HEK293 (cell line): Measurements from ENCODE around the gene PDIA4.

Experiments
- BCL11B ChIP-seq: fragments of 450-650 bp; formaldehyde crosslinking; IDR thresholded peaks from 2 replicates; pipeline ENCODE4 v1.5.1; 2016; ENCODE audit warnings: low read depth, missing biosample characterization, missing genetic modification characterization
- GLIS2 ChIP-seq: fragments of 450-650 bp; formaldehyde crosslinking; IDR thresholded peaks from 2 replicates; pipeline ENCODE4 v1.5.1; 2016; ENCODE audit warnings: missing biosample characterization, missing genetic modification characterization
- HOXD13 ChIP-seq: sonication (generic); formaldehyde crosslinking; IDR thresholded peaks from 2 replicates; pipeline ENCODE4 v1.8.0; 2022; ENCODE audit warnings: missing genetic modification reagents, borderline replicate concordance
- KLF10 ChIP-seq: fragments of 450-650 bp; IDR thresholded peaks from 2 replicates; pipeline ENCODE4 v1.5.1; 2018; ENCODE audit warnings: missing biosample characterization, mild to moderate bottlenecking, missing genetic modification characterization
- REPIN1 ChIP-seq: fragments of 450-650 bp; formaldehyde crosslinking; IDR thresholded peaks from 2 replicates; pipeline ENCODE4 v1.5.1; 2017; ENCODE audit warnings: missing biosample characterization, missing genetic modification characterization, low read depth
- SCRT1 ChIP-seq: fragments of 450-650 bp; formaldehyde crosslinking; IDR thresholded peaks from 2 replicates; pipeline ENCODE4 v1.5.1; 2016; ENCODE audit warnings: missing biosample characterization, missing genetic modification characterization, borderline replicate concordance
- YY1 ChIP-seq: fragments of 450-650 bp; formaldehyde crosslinking; IDR thresholded peaks from 2 replicates; pipeline ENCODE4 v1.5.1; 2018; ENCODE audit warnings: missing biosample characterization, missing genetic modification characterization
- ZBTB20 ChIP-seq: fragments of 450-650 bp; formaldehyde crosslinking; IDR thresholded peaks from 2 replicates; pipeline ENCODE4 v1.5.1; 2016; ENCODE audit warnings: missing biosample characterization, missing genetic modification characterization
- ZBTB21 ChIP-seq: fragments of 450-650 bp; formaldehyde crosslinking; IDR thresholded peaks from 2 replicates; pipeline ENCODE4 v1.5.1; 2017; ENCODE audit warnings: missing biosample characterization, missing genetic modification characterization
- ZFP37 ChIP-seq: fragments of 450-650 bp; formaldehyde crosslinking; IDR thresholded peaks from 2 replicates; pipeline ENCODE4 v1.5.1; 2016; ENCODE audit warnings: missing biosample characterization, missing genetic modification characterization
- ZNF10 ChIP-seq: fragments of 450-650 bp; formaldehyde crosslinking; IDR thresholded peaks from 2 replicates; pipeline ENCODE4 v1.5.1; 2017; ENCODE audit warnings: missing biosample characterization, missing genetic modification characterization
- ZNF292 ChIP-seq: fragments of 450-650 bp; formaldehyde crosslinking; IDR thresholded peaks from 2 replicates; pipeline ENCODE4 v1.5.1; 2016; ENCODE audit warnings: low read depth, missing biosample characterization, missing genetic modification characterization, borderline replicate concordance
- ZNF311 ChIP-seq: fragments of 450-650 bp; formaldehyde crosslinking; IDR thresholded peaks from 2 replicates; pipeline ENCODE4 v1.5.1; 2017; ENCODE audit warnings: missing biosample characterization, missing genetic modification characterization, borderline replicate concordance
- ZNF341 ChIP-seq: fragments of 450-650 bp; formaldehyde crosslinking; IDR thresholded peaks from 2 replicates; pipeline ENCODE4; 2016; ENCODE audit warnings: low read depth, missing biosample characterization, missing genetic modification characterization
- ZNF433 ChIP-seq: fragments of 450-650 bp; formaldehyde crosslinking; IDR thresholded peaks from 2 replicates; pipeline ENCODE4 v1.5.1; 2016; ENCODE audit warnings: missing biosample characterization, missing genetic modification characterization, low read depth
- ZNF473 ChIP-seq: fragments of 450-650 bp; formaldehyde crosslinking; IDR thresholded peaks from 2 replicates; pipeline ENCODE4 v1.5.1; 2017; ENCODE audit warnings: missing biosample characterization, missing genetic modification characterization
- ZNF48 ChIP-seq: fragments of 450-650 bp; formaldehyde crosslinking; IDR thresholded peaks from 2 replicates; pipeline ENCODE4 v1.5.1; 2016; ENCODE audit warnings: missing biosample characterization, missing genetic modification characterization
- ZNF510 ChIP-seq: fragments of 450-650 bp; formaldehyde crosslinking; IDR thresholded peaks from 2 replicates; pipeline ENCODE4 v1.5.1; 2018; ENCODE audit warnings: mild to moderate bottlenecking, missing genetic modification characterization, missing biosample characterization; ENCODE audit not compliant: insufficient replicate concordance
- ZNF571 ChIP-seq: fragments of 450-650 bp; formaldehyde crosslinking; IDR thresholded peaks from 2 replicates; pipeline ENCODE4 v1.5.0; 2017; ENCODE audit warnings: missing biosample characterization, missing genetic modification characterization
- ZNF791 ChIP-seq: fragments of 450-650 bp; formaldehyde crosslinking; IDR thresholded peaks from 2 replicates; pipeline ENCODE4 v1.5.1; 2016; ENCODE audit warnings: missing biosample characterization, missing genetic modification characterization
- TF ChIP-seq, protein P1 (sequence below): fragments of 450-650 bp; IDR thresholded peaks from 2 replicates; pipeline ENCODE4 v1.5.1; 2018; ENCODE audit warnings: missing biosample characterization, mild to moderate bottlenecking, missing genetic modification characterization
- TF ChIP-seq, protein P2 (sequence below): fragments of 450-650 bp; formaldehyde crosslinking; IDR thresholded peaks from 2 replicates; pipeline ENCODE4 v1.5.1; 2016; ENCODE audit warnings: missing biosample characterization, missing genetic modification characterization
- TF ChIP-seq, protein P3 (sequence below): fragments of 450-650 bp; formaldehyde crosslinking; IDR thresholded peaks from 2 replicates; pipeline ENCODE4 v1.5.1; 2017; ENCODE audit warnings: missing biosample characterization, missing genetic modification characterization
- TF ChIP-seq, protein P4 (sequence below): sonication (generic); formaldehyde crosslinking; IDR thresholded peaks from 2 replicates; pipeline ENCODE4 v1.8.1; 2022; ENCODE audit warnings: mild to moderate bottlenecking, moderate library complexity, missing genetic modification reagents
- TF ChIP-seq, protein P5 (sequence below): fragments of 450-650 bp; formaldehyde crosslinking; IDR thresholded peaks from 2 replicates; pipeline ENCODE4 v1.5.1; 2016; ENCODE audit warnings: missing biosample characterization, missing genetic modification characterization
- TF ChIP-seq, protein P6 (sequence below): fragments of 450-650 bp; formaldehyde crosslinking; IDR thresholded peaks from 2 replicates; pipeline ENCODE4 v1.5.1; 2016; ENCODE audit warnings: missing biosample characterization, missing genetic modification characterization
- TF ChIP-seq, protein P7 (sequence below): fragments of 450-650 bp; formaldehyde crosslinking; IDR thresholded peaks from 2 replicates; pipeline ENCODE4 v1.5.1; 2016; ENCODE audit warnings: missing biosample characterization, missing genetic modification characterization

The PDIA4 gene

DNA sequence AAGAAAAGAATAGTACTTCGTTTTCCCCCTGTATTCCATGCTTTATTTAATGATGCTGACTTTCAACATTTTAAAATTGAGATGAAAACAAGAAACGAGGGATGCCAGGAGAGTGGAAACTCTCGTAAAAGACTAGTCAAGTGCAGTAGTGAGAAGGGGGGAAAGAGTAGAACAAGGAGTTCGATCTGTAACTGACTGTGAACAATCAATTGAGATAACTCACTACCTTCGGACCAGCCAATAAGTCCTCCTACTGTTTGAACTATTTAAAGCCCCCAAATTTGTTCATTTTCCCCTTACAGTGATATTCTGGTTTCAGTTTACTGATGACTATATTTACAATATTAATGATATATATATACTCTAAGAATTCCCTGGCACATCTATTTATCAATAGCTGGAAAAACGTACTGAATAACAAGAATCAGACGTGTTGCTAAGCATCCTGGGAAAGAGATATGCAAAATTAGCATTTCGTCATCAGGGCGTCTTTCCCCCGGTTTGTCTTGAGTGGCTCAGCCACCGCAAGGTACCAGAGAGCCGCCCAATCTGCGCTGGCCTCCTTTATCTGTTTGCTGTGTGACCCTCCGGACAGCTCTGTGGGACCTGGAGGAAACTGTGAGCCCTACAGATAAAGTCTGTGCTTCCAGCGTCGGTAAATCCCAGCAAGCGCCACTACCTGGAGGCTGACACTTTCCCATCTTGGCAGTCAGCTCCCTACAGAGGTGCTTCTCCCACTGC is 41.1 kb downstream of the PDIA4 start (continued):
- TF ChIP-seq, protein P1, sequence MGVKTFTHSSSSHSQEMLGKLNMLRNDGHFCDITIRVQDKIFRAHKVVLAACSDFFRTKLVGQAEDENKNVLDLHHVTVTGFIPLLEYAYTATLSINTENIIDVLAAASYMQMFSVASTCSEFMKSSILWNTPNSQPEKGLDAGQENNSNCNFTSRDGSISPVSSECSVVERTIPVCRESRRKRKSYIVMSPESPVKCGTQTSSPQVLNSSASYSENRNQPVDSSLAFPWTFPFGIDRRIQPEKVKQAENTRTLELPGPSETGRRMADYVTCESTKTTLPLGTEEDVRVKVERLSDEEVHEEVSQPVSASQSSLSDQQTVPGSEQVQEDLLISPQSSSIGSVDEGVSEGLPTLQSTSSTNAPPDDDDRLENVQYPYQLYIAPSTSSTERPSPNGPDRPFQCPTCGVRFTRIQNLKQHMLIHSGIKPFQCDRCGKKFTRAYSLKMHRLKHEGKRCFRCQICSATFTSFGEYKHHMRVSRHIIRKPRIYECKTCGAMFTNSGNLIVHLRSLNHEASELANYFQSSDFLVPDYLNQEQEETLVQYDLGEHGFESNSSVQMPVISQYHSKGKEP (tag by site-specific recombination) = peak; percentile 67
- TF ChIP-seq, protein P2, sequence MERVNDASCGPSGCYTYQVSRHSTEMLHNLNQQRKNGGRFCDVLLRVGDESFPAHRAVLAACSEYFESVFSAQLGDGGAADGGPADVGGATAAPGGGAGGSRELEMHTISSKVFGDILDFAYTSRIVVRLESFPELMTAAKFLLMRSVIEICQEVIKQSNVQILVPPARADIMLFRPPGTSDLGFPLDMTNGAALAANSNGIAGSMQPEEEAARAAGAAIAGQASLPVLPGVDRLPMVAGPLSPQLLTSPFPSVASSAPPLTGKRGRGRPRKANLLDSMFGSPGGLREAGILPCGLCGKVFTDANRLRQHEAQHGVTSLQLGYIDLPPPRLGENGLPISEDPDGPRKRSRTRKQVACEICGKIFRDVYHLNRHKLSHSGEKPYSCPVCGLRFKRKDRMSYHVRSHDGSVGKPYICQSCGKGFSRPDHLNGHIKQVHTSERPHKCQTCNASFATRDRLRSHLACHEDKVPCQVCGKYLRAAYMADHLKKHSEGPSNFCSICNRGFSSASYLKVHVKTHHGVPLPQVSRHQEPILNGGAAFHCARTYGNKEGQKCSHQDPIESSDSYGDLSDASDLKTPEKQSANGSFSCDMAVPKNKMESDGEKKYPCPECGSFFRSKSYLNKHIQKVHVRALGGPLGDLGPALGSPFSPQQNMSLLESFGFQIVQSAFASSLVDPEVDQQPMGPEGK (tag by site-specific recombination) = peak; percentile 7
- TF ChIP-seq REPIN1 (tag by site-specific recombination) (no peak), ZNF510 (tag by site-specific recombination) (no peak), HOXD13 (no peak), GLIS2 (no peak), SCRT1 (tag by site-specific recombination) (no peak), ZFP37 (tag by site-specific recombination) (no peak), ZNF292 (tag by site-specific recombination) (no peak), ZNF433 (no peak), ZBTB20 (no peak), ZNF10 (tag by site-specific recombination) (no peak), ZNF473 (no peak), ZBTB21 (tag by site-specific recombination) (peak; percentile 72; the same call in 1 of the 2 replicates), ZNF48 (no peak), YY1 (tag by site-specific recombination) (peak; percentile 57; the same call in 1 of the 2 replicates), KLF10 (tag by site-specific recombination) (peak; percentile 83), BCL11B (no peak), ZNF571 (no peak), ZNF311 (tag by site-specific recombination) (no peak), ZNF791 (no peak), ZNF341 (no peak)
- TF ChIP-seq, protein P3, sequence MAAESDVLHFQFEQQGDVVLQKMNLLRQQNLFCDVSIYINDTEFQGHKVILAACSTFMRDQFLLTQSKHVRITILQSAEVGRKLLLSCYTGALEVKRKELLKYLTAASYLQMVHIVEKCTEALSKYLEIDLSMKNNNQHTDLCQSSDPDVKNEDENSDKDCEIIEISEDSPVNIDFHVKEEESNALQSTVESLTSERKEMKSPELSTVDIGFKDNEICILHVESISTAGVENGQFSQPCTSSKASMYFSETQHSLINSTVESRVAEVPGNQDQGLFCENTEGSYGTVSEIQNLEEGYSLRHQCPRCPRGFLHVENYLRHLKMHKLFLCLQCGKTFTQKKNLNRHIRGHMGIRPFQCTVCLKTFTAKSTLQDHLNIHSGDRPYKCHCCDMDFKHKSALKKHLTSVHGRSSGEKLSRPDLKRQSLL (tag by site-specific recombination) = peak; percentile 26; the same call in 1 of the 2 replicates
- TF ChIP-seq, protein P4, sequence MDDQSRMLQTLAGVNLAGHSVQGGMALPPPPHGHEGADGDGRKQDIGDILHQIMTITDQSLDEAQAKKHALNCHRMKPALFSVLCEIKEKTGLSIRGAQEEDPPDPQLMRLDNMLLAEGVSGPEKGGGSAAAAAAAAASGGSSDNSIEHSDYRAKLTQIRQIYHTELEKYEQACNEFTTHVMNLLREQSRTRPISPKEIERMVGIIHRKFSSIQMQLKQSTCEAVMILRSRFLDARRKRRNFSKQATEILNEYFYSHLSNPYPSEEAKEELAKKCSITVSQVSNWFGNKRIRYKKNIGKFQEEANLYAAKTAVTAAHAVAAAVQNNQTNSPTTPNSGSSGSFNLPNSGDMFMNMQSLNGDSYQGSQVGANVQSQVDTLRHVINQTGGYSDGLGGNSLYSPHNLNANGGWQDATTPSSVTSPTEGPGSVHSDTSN = no peak
- TF ChIP-seq, protein P5, sequence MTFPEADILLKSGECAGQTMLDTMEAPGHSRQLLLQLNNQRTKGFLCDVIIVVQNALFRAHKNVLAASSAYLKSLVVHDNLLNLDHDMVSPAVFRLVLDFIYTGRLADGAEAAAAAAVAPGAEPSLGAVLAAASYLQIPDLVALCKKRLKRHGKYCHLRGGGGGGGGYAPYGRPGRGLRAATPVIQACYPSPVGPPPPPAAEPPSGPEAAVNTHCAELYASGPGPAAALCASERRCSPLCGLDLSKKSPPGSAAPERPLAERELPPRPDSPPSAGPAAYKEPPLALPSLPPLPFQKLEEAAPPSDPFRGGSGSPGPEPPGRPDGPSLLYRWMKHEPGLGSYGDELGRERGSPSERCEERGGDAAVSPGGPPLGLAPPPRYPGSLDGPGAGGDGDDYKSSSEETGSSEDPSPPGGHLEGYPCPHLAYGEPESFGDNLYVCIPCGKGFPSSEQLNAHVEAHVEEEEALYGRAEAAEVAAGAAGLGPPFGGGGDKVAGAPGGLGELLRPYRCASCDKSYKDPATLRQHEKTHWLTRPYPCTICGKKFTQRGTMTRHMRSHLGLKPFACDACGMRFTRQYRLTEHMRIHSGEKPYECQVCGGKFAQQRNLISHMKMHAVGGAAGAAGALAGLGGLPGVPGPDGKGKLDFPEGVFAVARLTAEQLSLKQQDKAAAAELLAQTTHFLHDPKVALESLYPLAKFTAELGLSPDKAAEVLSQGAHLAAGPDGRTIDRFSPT (tag by site-specific recombination) = no peak
- TF ChIP-seq, protein P6, sequence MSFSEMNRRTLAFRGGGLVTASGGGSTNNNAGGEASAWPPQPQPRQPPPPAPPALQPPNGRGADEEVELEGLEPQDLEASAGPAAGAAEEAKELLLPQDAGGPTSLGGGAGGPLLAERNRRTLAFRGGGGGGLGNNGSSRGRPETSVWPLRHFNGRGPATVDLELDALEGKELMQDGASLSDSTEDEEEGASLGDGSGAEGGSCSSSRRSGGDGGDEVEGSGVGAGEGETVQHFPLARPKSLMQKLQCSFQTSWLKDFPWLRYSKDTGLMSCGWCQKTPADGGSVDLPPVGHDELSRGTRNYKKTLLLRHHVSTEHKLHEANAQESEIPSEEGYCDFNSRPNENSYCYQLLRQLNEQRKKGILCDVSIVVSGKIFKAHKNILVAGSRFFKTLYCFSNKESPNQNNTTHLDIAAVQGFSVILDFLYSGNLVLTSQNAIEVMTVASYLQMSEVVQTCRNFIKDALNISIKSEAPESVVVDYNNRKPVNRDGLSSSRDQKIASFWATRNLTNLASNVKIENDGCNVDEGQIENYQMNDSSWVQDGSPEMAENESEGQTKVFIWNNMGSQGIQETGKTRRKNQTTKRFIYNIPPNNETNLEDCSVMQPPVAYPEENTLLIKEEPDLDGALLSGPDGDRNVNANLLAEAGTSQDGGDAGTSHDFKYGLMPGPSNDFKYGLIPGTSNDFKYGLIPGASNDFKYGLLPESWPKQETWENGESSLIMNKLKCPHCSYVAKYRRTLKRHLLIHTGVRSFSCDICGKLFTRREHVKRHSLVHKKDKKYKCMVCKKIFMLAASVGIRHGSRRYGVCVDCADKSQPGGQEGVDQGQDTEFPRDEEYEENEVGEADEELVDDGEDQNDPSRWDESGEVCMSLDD (tag by site-specific recombination) = no peak
- TF ChIP-seq, protein P7, sequence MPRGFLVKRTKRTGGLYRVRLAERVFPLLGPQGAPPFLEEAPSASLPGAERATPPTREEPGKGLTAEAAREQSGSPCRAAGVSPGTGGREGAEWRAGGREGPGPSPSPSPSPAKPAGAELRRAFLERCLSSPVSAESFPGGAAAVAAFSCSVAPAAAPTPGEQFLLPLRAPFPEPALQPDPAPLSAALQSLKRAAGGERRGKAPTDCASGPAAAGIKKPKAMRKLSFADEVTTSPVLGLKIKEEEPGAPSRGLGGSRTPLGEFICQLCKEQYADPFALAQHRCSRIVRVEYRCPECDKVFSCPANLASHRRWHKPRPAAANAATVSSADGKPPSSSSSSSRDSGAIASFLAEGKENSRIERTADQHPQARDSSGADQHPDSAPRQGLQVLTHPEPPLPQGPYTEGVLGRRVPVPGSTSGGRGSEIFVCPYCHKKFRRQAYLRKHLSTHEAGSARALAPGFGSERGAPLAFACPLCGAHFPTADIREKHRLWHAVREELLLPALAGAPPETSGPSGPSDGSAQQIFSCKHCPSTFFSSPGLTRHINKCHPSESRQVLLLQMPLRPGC = no peak
